Subcutaneous adipose tissue (tissue), 4 donors: Measurements from ENCODE around the gene VPS4A. TPM values are rescaled to one million over a fixed set of nuclear protein-coding genes. Genes with fewer than 3 reads are reported as not detected.

Experiments used
- total RNA-seq, 4 donors: library from RNA; depleted of rRNA; stranded (reverse); fragments of >200 nt; gene quantifications; one replicate each; pipeline ENCODE4 v1.1.0, GENCODE V29; 2016
- TF ChIP-seq, protein P1 (sequence below): fragments of 450-650 bp; IDR thresholded peaks from one replicate; pipeline ENCODE4 v1.5.1; 2016; ENCODE audit warnings: low read depth, mild to moderate bottlenecking, control low read depth, antibody characterized with exemption, moderate library complexity

The VPS4A gene
- total RNA-seq, 4 donors from 2014 or later, result 21.4 to 50.1 (median 27.6) TPM

DNA sequence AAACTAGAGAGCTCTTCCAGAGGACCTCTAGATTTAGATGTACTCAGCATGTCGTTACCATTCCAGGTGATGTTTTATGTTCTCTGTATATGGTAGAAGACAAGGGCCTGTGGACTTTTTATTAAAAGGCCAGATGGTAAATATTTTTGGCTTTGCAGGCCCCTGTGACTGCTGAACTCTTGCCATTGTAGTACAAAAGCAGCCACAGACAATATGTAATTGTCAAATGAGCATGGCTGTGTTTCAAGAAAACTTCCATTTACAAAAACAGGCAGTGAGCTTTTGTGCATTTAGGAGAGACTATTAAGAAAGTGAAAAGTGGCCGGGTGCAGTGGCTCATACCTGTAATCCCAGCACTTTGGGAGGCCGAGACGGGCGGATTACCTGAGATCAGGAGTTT lies 33.0 kb downstream of the VPS4A start:
- TF ChIP-seq, protein P1, sequence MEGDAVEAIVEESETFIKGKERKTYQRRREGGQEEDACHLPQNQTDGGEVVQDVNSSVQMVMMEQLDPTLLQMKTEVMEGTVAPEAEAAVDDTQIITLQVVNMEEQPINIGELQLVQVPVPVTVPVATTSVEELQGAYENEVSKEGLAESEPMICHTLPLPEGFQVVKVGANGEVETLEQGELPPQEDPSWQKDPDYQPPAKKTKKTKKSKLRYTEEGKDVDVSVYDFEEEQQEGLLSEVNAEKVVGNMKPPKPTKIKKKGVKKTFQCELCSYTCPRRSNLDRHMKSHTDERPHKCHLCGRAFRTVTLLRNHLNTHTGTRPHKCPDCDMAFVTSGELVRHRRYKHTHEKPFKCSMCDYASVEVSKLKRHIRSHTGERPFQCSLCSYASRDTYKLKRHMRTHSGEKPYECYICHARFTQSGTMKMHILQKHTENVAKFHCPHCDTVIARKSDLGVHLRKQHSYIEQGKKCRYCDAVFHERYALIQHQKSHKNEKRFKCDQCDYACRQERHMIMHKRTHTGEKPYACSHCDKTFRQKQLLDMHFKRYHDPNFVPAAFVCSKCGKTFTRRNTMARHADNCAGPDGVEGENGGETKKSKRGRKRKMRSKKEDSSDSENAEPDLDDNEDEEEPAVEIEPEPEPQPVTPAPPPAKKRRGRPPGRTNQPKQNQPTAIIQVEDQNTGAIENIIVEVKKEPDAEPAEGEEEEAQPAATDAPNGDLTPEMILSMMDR, result no peak

DNA sequence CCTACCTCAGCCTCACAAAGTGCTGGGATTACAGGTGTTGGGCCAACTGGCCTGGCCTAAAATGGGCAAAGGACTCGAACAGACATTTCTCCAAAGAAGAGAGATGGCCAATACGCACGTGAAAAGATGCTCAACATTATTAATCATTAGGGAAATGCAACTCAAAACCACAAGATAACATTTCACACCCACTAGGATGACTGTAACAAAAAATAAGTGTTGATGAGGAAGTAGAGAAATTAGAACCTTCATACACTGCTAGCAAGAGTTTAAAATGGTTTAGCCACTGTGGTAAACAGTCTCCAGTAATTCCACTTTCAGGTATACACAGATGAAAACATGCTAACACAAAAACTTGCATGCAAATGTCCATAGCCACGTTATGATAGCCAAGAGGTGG lies 34.8 kb downstream of the VPS4A start:
- TF ChIP-seq, protein P1, result no peak

DNA sequence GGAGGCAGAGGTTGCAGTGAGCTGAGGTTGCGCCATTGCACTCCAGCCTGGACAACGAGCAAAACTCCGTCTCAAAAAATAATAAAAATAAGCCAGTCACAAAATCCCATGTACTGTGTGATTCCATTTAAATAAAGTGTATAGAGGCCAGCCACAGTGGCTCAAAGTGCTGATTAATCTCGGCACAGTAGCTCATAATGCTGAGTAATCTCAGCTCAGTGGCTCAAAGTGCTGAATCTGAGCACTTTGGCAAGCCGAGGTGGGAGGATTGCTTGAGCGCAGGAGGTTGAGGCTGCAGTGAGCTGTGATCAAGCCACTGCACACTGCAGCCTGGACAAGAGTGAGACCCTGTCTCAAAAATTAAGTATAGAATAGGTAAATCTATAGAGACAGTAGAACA lies 35.5 kb downstream of the VPS4A start:
- TF ChIP-seq, protein P1, result no peak

DNA sequence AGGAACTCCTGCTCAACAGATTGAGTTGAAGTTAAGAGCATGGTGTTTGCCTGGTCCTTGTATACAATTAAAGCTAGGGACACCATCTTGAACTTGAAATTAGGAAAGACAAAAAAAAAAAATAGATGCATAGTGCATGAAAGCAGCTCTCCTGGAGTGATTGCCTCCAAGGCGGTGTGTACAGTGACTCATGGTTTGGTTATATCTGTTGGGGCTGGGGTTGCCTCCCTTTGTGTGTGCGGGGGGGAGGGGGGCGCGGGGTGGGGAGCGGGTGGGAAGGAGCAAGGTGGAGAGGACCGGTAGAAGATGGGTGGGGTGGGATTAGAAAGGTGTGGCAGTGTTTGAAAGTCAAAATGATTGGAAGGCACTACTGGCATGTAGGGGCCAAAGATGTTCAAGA lies 37.1 kb downstream of the VPS4A start:
- TF ChIP-seq, protein P1, result no peak

DNA sequence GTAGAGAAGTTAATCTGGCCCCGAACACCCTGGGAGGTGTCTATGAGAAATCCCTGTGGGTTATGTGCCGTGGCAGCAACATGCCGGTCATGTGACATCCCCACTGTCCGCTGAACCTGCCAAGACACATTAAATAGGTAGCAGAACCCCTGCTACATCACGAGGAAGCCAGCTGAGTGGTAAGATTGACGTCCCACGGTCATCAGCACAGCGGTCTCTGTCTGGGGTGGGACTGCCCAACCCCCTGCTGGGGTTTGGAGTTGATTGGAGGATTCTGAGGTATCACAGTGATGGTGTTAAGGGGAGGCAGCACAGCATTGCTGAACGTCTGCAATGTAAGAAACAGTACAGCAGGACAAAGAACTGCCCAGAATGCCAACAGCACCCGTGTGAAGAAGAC lies 38.4 kb downstream of the VPS4A start:
- TF ChIP-seq, protein P1, result no peak

DNA sequence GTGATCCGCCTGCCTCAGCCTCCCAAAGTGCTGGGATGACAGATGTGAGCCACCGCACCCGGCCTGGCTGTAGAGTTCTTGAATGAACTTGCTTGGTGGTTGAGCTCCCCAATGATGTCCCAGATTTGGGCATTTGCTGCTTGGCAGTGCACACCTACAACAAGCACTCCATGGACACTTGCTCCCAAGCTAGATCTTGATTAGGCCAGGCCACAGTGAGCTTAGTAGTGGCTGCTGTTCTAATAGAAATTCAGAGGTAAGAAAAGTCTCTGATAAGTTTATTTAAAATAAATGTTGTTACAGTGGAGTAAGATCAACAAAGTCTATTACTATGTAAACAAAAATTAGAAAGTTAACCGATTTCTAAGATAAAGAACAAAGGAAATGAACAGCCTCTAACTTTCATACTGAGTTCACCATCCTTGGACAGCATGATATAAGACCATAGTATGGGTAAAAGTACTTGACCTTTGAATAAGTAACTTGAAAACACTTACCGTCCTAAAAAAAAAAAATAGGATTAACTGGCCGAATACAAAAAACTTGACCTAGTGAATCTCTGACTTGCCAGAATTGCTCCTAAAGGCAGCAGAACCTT lies 39.5 kb downstream of the VPS4A start:
- TF ChIP-seq, protein P1, result no peak

DNA sequence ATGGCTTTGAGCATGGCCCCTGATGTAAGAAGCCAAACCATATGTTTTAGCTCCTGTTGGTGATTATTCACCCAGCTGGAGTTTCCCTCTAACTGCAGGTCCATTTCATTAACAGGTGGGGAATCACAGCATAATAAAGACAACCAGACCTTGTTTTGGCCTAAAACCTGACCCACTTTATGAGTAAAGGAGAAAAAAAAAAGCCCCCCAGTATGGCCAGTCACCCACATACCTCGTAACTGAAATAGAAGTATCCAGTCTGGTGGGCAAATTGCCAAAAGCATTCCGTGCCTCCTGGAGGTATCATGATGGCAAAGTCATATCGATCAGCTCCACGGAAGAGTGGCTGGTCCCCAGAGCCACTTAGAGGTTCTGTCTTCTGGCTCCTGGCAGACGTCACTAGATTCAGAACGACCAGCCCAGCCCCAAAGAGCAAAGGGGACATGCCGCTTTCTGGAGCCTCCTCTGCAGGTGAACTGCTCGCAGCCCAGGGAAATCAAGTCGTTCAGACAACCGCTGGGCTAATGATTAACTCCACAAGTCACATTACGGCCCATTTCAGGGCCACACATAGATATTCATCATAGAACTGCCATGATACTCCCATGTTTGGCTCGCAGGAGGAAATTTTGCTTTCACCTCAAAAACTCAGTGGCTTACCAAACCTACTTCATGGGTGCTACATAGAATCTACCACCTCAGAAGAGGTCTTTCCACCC lies 40.3 kb downstream of the VPS4A start, which contains the start of gene TMED6:
Gene TMED6 (minus strand): TSS at position 478 of the 719 bp plus-strand sequence. CDS start 33 bp downstream, at position 445.
- TF ChIP-seq, protein P1, result no peak
